NCI-H1694 (cell line): Measurements from ENCODE around the gene WDR1.

ENCODE experiments used
- DNase-seq: peaks from one replicate; lab custom pipeline; 2025; lab: John Stamatoyannopoulos, UW

Gene WDR1

DNA sequence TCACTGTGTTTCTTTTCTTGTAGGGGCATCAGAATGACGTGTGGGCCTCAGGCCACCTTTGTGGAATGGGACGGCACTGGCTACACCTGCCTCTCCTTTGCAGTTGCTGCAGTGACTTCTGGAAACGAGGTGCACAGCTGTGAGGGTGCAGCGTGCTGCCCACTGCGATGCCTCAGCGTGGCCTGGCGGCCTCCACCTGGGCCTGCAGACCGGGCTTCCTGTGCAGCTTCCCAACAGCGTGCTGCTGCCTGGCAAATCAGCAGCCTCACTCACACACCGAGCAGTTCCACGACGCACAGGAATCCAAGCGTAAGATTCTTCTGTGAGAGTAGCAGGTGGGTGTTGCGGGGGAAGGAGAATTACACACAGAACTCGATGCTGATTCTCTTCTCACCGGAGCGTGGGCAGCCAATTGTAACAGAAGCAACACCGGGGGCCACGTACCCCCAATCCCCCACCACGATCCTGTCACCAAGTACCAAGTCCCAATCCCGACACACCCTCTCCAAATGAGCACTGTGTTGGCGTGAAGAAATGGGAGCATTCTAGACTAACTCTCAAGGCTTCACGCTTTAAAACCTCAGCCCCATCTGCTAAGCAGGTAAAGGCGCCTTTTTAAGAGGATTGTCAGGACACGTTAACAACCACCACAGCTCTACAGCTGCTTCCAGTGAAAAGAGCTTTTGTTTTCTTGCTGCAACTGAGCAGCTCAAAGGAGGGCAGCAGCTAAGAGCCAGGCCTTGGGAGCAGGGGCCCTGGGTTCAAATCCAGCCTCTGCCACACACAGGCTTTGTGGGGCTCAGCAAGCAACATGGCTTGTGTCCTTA, 16.9 kb downstream of the WDR1 start:
- DNase-seq = no peak

DNA sequence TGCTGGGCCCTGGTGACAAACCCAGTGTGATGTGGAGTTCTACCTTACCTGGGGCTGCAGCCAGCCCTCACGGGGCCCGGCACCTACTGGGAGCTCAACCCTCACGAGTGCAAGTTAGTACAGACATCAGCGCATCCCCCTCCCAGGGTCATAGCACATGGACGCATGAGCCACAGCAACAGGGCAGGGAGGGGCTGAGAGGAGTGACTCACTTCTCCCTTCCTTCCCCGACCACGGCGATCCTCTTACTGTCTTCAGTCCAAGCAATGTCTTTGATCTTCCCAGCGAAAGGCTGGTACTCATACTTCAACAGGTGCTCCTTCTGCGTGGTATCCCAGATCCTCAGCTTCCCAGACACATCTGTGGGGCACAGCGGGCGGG, 17.8 kb downstream of the WDR1 start:
- no peak for DNase-seq

DNA sequence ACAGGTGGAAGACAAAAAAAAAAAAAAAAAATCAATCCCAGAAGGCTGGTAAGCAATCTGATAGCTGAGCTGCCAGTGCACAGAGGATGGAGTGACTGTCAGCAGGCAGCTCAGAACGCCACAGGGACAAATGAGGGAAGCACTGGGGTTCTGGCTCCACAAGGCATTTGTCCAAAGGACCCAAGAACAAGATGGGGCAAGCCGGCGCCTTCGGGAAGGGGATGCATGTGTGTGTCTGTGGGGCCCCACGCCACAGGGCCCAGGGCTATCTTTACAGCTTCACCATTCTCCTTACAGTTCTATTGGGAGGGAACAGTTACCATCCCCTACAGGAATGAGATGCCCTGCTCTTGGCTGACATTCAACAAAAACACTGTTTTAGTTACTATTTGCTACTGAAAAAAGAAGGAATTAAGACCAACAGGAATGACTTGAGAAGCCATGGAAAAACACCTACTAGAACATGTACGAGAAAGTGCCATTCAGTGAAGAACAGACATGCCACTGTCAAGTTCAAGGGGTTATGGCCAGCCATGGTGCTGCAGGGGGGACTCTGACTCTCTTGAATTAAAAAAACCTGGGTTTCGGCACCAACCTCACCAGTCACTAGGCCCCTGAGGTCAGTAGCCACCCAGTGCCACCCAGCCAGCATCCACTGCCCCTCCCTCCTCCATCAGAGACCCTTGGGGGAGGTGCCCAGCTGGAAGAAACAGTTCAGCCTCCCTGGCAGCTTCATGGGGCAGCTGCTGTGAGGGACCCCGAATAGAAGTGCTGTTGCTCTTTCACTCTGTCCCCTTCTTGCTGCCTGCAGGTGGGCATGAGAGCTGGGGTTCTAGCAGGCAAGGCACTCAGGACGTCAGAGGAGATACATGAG, 18.5 kb downstream of the WDR1 start:
- no peak for DNase-seq

DNA sequence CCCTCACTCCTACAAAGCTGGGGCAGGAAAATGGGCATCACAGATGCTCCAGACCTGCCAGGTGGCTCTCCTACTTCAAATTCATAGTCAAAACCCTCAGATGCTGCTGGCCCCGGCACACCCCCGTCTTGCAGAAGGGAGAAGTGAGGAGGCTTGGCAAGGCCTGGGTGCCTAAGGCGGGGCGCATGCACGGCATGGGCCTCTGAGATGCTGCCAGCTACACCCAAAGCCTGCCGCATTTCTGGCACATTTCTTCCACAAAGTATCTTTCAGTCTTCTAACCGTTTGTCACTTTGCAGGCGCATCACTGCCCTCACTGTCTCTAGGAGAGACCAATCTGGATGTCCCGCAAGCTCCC, 19.6 kb downstream of the WDR1 start:
- no peak for DNase-seq

DNA sequence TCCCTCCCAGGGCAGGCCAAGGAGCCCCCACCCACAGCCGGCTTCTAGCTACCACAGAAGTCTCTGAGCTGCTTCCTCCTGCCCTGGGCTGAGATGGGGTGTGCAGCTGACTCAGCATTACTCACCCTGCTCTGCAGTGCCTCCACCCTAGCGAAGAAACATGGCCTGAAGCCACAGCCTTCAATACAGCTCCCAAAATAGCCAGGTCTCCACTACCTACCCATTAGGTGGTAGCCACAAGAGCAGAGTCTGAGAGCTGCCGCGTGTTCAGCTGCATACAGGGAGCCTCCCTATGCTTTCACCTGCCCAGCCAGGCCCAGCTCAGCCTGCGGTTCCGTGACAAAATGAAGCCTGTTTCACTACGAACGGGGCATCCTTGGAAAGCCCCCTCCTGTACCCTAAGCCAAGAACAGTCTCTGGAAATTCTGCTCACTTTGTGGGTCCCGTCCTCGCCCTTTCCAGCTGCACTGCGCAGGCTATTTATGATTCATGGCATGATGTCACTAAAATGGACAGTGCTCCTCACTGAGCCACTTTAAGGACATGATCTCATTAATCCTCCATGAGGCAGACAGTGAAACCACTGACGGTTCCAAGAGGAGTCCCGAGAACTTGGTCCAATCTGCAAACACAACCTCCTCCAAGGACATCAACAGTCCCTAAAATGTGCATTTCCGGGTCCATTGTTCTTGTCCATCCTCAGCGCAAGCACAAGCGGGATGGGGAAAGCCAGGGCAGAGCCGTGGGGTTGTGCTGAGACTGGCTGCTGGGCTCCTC, 20.2 kb downstream of the WDR1 start:
- no peak for DNase-seq

DNA sequence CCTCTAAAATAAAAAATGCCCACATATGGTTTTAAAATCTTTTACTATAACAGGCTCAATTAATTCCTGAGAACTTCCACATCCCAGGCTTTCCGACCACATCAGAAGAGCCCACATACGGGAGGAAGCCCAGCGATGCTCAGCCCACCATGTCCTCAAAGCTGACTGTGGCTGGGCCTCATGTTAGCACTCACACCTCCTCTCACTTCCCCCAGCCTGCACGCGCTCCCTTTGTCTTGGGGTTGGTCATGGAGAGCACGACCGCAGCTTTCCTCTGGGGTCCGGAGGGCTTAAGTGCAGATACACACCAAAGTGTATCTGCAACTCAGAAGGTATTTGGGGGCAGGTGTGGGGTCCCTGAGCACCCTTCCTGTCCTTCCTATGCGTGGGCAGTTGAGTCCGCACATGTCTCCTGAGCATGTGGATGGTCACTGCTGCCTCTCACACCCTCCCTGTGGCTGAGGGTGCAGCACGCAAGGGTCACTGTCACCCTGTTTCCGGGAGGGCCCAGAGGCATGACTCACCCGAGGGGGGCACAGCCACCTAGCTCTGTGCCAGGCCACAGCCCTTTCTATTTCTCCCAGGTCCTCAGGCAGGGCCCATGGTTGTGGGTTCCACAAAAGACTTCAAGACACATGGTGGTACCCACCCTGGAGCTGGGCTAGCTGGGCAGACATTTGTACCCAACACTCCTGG, 21.2 kb downstream of the WDR1 start:
- DNase-seq = no peak

DNA sequence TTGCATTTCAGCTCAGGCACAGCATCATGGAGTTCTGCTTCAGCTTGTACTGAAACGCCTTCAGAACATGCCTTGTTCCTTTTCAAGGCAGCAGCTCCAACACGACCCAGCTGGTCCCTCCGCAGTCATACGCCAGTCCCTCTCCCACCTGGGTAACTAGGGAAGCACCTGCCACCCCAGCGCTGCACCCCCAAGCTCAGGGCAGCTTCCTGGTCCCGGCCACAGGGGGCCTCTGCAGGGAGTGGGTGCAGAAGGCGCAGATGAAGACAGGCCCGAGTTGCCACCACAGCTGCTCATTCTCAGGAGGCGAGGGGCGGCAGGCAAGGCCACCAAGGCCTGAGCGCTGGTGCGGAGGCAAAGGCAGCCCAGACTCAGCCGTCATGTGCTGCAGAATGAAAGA, 21.8 kb downstream of the WDR1 start:
- no peak for DNase-seq

DNA sequence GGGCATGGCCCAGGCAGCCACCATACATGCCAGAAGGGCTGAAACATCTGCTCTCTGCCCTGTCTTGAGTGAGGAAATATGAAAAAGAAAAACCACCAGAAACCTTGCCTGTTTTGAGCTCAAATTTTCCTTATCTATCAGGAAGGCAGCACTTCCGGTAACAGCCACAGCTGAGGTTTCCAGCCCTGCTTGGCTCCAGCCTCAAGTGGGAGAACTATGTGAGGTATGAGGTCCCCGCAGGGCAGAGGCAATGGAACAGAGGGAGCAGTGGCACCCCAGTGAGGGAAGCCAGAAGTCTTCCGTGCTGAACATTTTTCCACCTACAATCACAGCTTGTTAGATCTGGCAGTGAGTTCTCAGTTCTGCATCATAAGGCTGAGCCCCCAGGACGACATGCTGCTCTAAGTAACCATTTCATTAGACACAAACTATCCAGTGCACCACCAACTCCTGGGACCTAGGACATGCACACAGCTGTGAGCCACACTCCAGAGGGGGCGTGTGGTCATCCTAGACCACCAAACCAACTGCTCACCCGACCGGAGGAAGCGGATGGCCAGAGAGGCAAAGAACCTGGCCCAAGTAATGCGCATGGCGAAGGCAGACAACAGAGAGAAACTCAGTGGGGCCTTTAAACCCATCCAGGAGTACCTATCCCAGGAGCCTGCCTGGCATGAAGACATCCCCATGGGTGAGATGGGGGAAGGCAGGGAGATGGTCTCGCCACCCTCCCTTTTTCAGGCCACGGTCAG, 22.6 kb downstream of the WDR1 start:
- no peak for DNase-seq

DNA sequence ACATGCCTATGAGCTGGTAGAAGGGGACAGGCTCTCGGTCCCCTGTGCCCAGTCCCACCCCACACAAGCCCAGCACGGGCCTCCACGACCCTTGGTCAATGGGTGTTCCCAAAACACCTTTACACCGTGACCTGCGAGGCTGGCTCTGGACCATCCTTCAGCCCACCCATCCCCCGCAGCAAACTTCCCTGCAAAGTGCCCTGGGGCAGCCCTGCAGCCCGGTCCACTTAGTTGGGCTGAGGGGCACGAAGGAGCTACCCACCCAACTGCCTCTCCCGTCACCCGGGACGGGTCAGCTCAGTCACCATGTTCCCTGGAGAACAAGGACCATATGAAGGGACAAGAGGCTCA, 23.4 kb downstream of the WDR1 start:
- no peak for DNase-seq

DNA sequence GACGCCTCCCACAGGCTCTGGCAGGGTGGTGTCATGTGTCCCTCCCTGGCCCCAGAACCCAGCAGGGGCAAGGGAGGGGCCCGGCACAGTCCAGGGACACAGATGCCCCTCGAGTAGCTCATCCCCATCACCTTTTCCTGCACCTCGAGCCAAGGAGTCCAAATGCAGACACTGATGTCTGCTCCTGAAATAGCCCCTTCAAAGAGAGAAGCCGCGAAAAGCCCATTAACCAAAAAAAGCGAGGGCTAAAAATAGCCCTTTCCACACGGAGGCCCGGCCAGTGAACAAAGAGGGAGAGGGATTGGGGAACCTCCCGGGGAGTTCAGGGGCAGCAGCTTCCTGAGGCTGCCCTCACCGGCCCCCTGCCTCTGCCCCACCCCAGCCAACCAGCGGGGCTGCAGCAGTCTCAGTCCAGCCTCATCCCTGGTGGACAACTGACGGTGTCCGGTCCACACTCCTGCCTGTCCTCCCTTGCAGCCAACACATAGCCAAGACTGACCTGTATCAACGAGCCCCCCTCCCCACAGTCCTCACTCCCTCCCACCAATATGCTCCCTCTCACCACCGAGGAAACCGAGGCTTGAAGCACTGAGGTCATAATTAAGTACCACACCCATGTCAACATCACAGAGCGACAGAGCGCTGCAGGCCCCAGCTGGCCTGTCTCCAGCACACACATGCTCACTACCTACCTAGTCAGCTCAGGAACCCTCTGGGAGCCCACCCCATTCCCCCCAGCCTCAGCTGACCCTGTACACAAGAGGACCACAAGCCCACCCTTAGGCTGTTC, 23.9 kb downstream of the WDR1 start:
- DNase-seq = no peak

DNA sequence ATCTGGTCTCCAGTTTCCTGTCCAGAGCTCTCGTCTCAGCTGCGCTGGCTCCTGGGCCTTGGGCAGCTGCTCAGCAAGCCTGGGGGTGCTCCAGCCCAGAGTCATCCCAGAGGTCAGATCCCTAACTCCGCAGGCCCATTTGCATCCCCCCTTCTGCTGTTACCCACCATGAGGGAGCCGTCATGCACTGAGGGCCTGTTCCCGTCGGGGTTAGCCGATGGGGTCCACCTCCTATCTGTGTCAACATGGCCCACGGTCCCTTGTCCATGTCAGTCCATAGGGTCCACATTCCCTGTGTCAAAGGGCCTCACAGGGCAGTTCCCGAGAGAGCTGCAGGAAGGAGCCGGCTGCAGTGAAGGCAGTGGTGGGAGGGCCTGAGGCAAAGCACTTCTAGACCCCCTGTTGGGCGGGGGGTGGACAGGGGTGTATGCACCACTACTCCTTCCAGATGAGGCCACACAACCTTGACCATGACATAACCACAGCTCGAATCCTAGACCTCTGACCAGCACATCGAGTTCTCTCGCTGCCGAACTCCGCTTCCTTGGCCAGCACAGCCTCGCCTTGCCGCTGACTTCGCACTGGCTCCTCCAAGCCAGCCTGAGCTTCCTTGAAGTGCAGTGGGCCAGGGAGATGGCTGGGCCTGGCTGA, 24.9 kb downstream of the WDR1 start:
- no peak for DNase-seq

DNA sequence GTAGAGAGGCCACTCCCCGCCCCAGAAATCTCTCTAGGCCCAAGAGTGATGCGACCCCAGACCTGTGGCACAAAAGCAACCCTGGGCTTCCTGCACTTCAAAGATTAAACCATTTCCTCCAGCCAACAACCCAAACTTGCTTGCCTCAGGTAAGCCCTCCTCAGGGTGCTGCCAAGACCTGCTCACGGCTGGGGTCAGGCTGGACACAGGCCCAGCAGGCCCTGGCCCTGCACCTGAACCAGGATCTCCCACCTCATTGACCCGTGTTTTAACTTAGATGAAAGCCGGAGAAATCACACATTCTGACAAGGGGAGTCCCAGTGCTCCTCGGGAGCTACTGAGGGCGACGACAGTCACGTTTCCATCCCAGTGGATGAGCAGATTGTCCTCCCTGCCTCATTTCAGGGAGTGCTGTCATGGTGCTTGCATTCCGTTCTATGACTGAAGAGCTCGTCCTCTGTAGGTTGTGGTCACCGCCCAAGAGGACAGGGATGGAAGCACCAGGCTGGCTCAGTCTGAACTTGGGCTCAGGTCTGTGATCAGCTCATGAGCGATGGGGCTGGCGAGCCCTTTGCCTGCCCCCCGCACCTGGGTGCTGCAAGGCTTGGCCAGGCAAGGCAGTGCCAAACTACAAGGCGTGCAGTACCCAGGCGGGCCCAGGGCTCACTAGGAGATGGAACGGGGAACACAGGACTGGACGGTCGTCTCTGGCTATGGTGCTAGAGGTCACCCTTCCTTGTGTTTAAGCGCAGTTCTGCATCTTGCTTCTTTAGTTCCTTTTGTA, 25.9 kb downstream of the WDR1 start:
- DNase-seq = no peak

DNA sequence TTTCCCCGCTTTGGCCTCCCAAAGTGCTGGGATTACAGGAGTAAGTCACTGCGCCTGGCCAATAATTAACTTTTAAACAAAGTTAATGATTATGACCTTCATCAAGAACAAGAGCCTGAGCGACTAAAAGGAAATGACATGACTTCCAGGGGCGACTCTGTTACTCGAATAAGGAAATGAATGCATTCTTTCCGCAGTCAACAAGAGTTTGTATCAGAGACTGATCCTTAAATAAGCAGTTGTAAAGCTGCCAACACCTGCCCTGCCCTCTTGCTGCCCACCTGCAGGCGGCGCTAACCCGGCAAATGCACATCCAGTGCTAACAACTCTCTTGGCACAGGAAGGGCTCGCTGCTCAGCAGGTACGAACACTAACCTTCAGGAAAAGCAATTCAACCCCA, 27.3 kb downstream of the WDR1 start:
- DNase-seq = no peak

DNA sequence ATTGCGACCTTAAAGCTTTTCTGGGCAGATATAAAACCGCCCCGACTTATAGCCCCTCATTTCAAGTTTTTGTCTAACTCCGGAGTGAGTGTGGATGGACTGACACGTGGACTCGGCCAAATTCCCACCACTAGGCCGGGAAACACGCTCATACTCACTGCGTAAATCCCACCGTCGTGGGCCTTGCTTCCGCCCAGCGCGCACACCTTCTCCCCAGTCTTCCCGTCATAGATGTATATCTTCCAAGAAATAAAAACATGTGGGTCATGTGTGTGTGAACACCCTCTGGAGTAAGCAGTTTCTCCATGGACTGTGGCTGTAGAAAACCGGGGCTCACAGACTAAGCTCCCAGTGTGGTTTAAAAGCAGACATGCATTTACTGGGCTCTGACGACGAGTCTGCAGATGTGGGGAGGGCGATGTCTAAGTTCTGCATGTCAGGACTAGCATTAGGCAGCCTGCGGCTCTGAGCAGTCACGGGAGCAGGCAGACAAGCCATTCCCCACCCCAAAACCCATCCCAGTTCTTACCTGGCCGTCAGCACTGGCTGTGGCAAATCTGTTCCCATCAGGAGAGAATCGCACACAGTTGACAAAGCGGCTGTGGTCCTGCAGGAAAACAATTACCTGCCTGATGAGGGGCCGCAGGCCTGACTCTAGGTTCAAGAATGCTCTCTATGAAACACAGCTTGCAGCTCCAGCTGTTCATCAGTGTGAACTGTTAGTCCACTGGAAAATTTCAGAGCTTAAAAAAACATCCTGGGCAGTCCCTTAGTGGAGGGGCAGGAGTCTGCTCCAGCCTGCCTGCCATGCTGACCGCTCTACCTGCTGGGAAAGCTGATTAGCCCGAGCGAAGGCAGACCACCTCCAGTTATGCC, 28.2 kb downstream of the WDR1 start:
- no peak for DNase-seq

DNA sequence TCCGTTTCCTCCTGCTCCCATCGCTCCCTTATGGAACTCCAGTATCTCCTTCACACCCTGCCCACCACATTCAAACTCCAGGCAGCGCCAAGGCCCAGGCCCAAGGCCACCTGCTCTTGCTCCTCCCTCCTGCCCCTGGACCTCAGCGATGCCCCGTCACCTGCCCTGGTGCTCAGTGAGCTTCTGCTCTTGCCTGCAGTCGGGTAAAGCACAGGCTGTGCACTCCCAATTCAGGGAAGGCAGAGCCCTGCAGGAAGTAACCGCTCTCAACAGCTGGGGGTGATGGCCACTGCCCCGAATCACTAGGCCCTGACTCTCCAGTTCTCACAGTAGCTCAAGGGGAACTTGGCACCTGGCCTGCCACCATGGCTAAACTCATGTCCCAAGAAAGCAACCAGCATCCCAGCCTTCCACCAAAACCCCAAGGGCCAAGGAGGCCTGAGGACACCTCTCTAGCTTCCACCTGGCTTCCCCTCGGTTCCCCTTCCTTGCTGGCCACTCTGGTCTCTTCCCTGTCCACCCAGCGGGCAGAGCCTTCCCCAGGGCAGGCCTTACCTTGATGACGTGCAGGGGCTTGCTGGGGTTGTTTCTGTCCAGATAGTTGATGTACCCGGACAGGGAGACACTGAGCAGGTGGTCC, 29.3 kb downstream of the WDR1 start:
- DNase-seq = no peak

DNA sequence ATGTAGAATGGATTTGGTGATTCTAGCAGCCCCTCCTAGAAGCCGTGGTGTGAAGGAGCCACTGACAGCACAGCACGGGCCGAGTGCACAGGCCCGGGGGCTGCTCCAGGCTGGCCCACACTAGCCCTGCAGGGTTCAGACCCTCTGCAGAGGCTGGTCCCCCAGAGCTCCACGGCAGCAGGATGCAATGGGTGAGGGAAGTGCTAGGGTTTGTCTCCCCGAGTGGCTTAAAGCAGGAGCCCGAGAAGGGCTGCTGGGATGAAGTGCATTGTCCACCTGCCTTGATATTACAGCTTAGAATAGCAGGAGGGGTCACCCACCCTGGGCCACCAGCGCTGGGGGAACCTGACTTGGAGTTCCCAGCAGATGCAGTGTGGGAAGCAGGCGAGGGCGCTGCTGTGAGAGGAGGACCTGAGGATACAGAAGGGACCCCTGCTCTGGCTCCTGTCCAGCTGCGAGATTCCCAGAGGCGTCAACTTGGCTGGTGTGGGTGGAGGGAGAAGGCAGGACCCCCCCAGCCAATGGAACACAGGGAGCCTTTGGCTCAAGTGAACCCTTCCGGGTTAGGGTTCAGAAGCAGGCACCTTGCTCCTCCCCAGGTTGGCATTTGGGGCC, 30.0 kb downstream of the WDR1 start:
- DNase-seq = no peak

DNA sequence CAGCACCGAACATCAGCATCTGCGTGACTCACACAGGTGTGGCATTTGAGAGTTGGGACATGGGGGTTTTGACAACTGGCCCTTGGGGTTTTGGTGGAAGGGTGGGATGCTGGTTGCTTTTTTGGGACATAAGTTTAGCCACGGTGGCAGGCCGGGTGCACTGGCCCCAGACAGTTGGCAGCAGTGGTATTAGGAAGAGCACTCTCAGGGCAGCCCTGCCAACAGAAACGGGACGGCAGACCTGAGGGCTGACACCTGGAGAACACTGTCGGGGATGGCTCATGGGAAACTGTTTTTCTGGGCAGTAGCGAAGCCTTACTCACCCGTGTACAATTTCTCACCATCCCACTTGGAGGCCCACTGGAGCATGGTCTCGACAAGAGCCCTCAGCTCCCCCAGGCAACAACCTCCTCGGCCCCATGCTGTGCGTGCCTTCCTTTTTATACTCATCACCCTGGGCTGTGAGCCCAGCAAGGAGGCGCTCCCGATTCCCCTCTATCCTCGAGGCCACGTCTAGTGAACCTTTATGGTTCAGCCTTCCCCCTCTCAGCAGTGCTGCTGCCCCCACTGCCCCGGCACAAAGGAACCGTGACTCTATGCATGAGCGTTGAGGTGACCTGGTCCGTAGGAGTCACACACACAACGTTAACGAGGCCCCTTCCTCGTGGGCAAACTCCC, 30.6 kb downstream of the WDR1 start:
- DNase-seq = no peak
